K562 (cell line): ENCODE data around the gene PFKL. TPM values are rescaled to one million over a fixed set of nuclear protein-coding genes. Genes with fewer than 3 reads are reported as not detected.
A peak's percentile ranks its signal among the peaks of the same experiment; 100 is the strongest.

Experiments
- ATF7 ChIP-seq: fragments of 450-650 bp; IDR thresholded peaks from 2 replicates; pipeline ENCODE4 v1.7.1; 2014; ENCODE audit warnings: mild to moderate bottlenecking, moderate library complexity
- CTBP1 ChIP-seq: fragments of 450-650 bp; IDR thresholded peaks from 2 replicates; pipeline ENCODE4 v1.6.1; 2016; ENCODE audit warnings: borderline replicate concordance
- CXXC5 ChIP-seq: fragments of 250-450 bp; sonication (Bioruptor Pico); IDR thresholded peaks from 2 replicates; pipeline ENCODE4 v1.8.0; 2022; ENCODE audit warnings: inconsistent platforms, mild to moderate bottlenecking, moderate library complexity
- EGR1 ChIP-seq: fragments of 450-650 bp; conservative IDR thresholded peaks from 2 replicates; pipeline ENCODE4 v1.6.1; 2017; ENCODE audit warnings: mild to moderate bottlenecking
- ETV5 ChIP-seq: sonication (generic); formaldehyde crosslinking; IDR thresholded peaks from 2 replicates; pipeline ENCODE4 v1.4.0; 2020; ENCODE audit warnings: low read depth, mild to moderate bottlenecking, missing genetic modification reagents
- FIP1L1 ChIP-seq: fragments of 200-400 bp; formaldehyde crosslinking; IDR thresholded peaks from 2 replicates; pipeline ENCODE4 v1.6.1; 2018; ENCODE audit warnings: mild to moderate bottlenecking, low read depth, low read length; ENCODE audit not compliant: poor library complexity, severe bottlenecking
- MNT ChIP-seq, 2 experiments: fragments of 450-650 bp; conservative IDR thresholded peaks; 2 replicates each; pipeline ENCODE4 v1.6.1; 2017; ENCODE audit warnings: mild to moderate bottlenecking in 2 of 2, moderate library complexity in 2 of 2
- NR3C1 ChIP-seq: sonication (generic); formaldehyde crosslinking; IDR thresholded peaks from 2 replicates; pipeline ENCODE4 v1.8.1; 2022; ENCODE audit warnings: missing genetic modification reagents
- PHF20 ChIP-seq: fragments of 450-650 bp; IDR thresholded peaks from 2 replicates; pipeline ENCODE4 v1.6.1; 2018; ENCODE audit not compliant: partially characterized antibody
- POLR3A ChIP-seq: IDR thresholded peaks from 2 replicates; pipeline ENCODE4 v1.6.1; 2011; ENCODE audit warnings: borderline replicate concordance, mild to moderate bottlenecking, moderate library complexity; ENCODE audit not compliant: insufficient read length, insufficient read depth; ENCODE audit errors: extremely low read depth
- RB1 ChIP-seq: fragments of 450-650 bp; IDR thresholded peaks from 2 replicates; pipeline ENCODE4 v1.6.1; 2017; ENCODE audit warnings: low read depth, mild to moderate bottlenecking
- REST ChIP-seq, 2 experiments: fragments of 450-650 bp; formaldehyde crosslinking in 1 of 2; IDR thresholded peaks; 2 replicates each; pipeline versions ENCODE4 v1.4.0 to v1.6.1; 2014 to 2020; ENCODE audit warnings: mild to moderate bottlenecking in 2 of 2, borderline replicate concordance in 1 of 2, low read depth in 1 of 2
- SAP30 ChIP-seq: fragments of 200-600 bp; sonication (generic); IDR thresholded peaks from 2 replicates; pipeline ENCODE4 v1.6.1; 2012; ENCODE audit warnings: borderline replicate concordance, low read depth, mild to moderate bottlenecking, moderate library complexity, low read length, control low read depth, inconsistent platforms; ENCODE audit not compliant: insufficient read depth, poor library complexity, severe bottlenecking
- SIN3A ChIP-seq, 2 experiments: fragments of 150-350 bp in 1 of 2; IDR thresholded peaks; 2 replicates each; pipeline ENCODE4 v1.6.1; 2011 to 2016; ENCODE audit warnings: borderline replicate concordance in 2 of 2, low read depth in 2 of 2, low read length in 2 of 2, mild to moderate bottlenecking in 2 of 2, moderate library complexity in 2 of 2; ENCODE audit not compliant: control insufficient read depth in 1 of 2
- ZBTB17 ChIP-seq: fragments of 450-650 bp; formaldehyde crosslinking; IDR thresholded peaks from 2 replicates; pipeline ENCODE4 v1.4.0; 2020; ENCODE audit warnings: mild to moderate bottlenecking
- ZNF282 ChIP-seq: sonication (generic); formaldehyde crosslinking; IDR thresholded peaks from 2 replicates; pipeline ENCODE4 v1.8.1; 2023; ENCODE audit warnings: missing genetic modification reagents
- polyA plus RNA-seq, 8 experiments: library from polyadenylated mRNA; depleted of rRNA in 4 of 8; stranded (reverse) in 5 of 8; unstranded in 3 of 8; fragments of >200 nt; fragmentation: Nextera tagmentation in 2 of 8; fragmentation: Illumina TruSeq in 1 of 8; extraction: Ambion mirVana in 2 of 8; extraction: Trizol in 1 of 8; gene quantifications; 2 replicates each; pipeline versions ENCODE4 v1.2.1 to v1.2.3, GENCODE V29; 2011 to 2014; ENCODE audit warnings: inconsistent platforms in 1 of 8, missing spikeins in 1 of 8
- total RNA-seq, 7 experiments: library from RNA; depleted of rRNA in 6 of 7; stranded (reverse); fragments of >200 nt in 6 of 7; fragmentation: Illumina TruSeq in 2 of 7; extraction: Trizol in 2 of 7; gene quantifications; 2 replicates each; pipeline versions ENCODE4 v1.2.1 to v1.2.3, GENCODE V29; 2011 to 2021; ENCODE audit warnings: low replicate concordance in 1 of 7

The PFKL gene
- total and polyA plus RNA-seq, 9 of the 15 experiments (the other 6 are each of a cell fraction or from before 2014, with no cell fraction given): 1.1 to 124 (median 45.6) TPM

DNA sequence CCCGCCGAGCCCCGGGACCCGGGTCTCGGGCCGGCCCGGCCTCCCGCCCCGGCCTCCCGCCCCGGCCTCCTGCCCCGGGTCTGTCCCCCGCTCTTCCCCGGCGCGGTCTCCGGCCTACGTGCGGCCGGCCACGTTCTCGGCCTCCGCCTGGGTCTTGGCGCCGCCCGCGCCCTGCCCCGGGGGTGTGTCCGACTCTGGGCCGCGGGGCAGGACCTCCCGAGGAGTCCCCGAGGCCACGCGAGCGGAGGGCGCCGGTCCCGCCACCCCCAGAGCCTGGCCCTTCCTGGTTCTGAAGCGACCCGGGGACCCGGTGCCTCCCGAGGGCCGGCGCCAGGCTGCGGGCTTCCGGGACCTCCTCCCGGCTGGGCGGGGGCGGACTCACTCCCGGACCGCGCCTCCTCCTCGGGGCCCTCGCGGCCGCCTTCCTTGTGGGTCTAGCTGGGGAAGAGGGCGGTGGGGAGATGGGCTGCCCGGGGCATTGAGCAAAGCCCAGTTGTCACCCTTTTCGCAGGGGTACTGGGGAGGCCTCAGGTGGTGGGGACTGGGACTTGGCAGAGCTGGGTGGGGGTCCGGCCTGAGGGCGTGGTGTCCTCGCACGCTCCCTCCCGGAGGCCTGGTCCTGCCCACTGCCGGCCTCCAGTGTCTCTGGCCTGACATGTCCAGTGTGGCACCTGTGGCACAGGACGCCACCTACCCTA is 558 bp downstream of the PFKL start (continued):
- TF ChIP-seq REST (IDR thresholded peaks at IDR 0.05; ENCODE audit: borderline replicate concordance) (no peak), REST (CRISPR knock-in tag; IDR thresholded peaks at IDR 0.05; ENCODE audit: low read depth) (0 out of 2 replicates have a peak, but pooled peaks have one; percentile 42), ZBTB17 (0 out of 2 replicates have a peak, but pooled peaks have one; percentile 53), FIP1L1 (peak; percentile 32), POLR3A (no peak), NR3C1 (0 out of 2 replicates have a peak, but pooled peaks have one; percentile 48), SIN3A (IDR thresholded peaks at IDR 0.05; ENCODE audit: borderline replicate concordance in 2 of 2, control insufficient read depth in 1 of 2, low read depth in 2 of 2, low read length in 2 of 2) (peak; percentile 78 to 93; a peak in 2 of 4 replicates), EGR1 (peak; percentile 89), PHF20 (peak; percentile 22), SAP30 (peak; percentile 71), ATF7 (0 out of 2 replicates have a peak, but pooled peaks have one; percentile 16), ZNF282 (CRISPR knock-in tag) (no peak), CTBP1 (peak; percentile 10; the same call in 1 of the 2 replicates), CXXC5 (0 out of 2 replicates have a peak, but pooled peaks have one; percentile 49), RB1 (peak; percentile 49; the same call in 1 of the 2 replicates), MNT (conservative IDR thresholded peaks at IDR 0.05) (peak in 1 of 2 experiments; percentile 80; a peak in 2 of 4 replicates), ETV5 (peak; percentile 73)
